Stimulated activated CD4-positive, alpha-beta T cell treated with anti-CD3 and anti-CD28 coated beads, Interleukin-2, amount 100 ng/mL, for 4 hours (primary cell): Measurements from ENCODE around the gene ZNF497.
A peak's percentile ranks its signal among the peaks of the same experiment; 100 is the strongest.
"Not testable (repeated sequence)": the region's sequence is repeated elsewhere in the genome, so short reads cannot be mapped to it uniquely, and the experiment has no call there.

Source experiments
- DNase-seq: peaks from one replicate; pipeline ENCODE4 v3.0.0-alpha.2; 2020; ENCODE audit warnings: low read depth

Gene ZNF497

DNA sequence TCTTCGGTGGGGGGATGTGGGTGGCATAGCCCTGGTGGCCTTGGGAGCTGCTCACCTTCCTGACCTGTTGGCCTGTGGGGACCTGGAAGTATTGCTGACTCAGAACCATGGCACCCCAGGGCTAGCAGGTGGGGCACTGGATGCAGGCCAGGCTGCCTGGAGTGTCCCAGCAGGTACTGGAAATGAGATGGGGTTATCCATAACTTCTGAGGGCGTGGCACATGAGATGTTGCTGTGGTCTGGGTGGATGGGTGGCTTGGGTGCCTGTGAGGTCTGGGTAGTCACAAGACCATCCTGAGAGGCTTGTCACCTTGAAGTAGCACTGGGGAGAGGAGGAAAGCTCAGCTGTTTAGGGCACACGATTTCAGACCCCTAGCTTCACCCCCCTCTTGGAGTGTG is 32.3 kb upstream of the ZNF497 start:
- no peak for DNase-seq

- no peak for DNase-seq
Observed at GRCh38 chr19:58393725-58394033, 31.1 kb upstream of the ZNF497 start.

- no peak for DNase-seq
Observed at GRCh38 chr19:58392945-58393724, 30.6 kb upstream of the ZNF497 start.

DNA sequence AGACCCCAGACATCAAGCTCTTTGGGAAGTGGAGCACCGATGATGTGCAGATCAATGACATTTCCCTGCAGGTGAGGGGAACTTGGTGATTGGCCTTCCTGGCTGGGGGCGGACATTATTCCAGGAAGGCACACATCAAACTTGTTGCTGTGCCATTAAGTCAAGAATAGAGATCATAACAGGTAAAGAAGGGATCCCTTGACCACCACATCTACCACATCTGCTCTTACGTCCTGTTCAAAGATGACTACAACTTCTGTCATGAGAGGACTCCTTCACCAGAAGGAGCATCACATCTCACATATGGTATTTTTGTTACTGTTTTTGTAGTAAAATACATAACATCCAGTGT is 25.6 kb upstream of the ZNF497 start:
- no peak for DNase-seq

DNA sequence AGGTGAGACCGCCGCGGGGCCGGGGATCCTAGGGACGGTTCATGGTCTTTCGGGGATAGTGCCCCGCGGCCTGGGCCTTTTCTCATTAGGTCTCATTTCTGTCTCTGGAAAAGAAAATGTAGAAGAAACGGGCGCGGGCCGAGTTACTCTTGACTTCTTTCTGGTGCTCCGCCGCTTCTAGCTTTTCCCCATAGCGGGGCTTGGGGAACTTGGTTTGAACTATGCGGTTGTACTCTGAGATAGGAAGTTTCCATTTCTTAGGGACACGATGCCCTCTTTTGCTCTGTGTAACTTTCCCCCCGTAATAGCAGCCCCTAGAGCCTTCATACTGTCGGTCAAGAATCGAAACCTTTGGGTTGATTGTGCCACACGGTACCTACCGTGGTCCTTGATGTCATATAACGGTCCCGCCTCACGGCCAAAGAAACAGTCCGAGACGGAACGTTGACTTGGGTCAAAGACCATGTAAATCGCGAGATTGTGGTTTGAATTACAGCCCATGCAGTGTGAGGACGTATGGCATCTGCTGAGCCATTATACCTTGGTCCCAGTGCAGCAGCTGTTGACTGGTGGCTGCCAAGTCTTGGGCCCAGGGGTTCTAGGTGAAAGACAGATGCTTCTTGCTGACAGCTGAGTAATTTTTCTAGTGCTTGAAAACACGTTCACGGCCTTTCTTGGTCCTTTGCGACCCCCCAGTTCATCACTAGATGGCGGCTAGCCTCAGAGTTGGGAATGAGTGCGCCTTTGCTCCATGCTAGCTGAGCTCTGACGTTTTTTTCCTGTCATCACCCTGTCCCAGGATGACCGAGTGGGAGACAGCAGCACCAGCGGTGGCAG is 25.0 kb upstream of the ZNF497 start:
- no peak for DNase-seq

GRCh38 chr19:58386576-58387337 is 24.2 kb upstream of the ZNF497 start, which contains the start of gene RPS5:
TSS of gene RPS5 (plus strand) at chr19:58387269. CDS start at chr19:58388138, 869 bp downstream.
- peak; percentile 94 for DNase-seq

GRCh38 chr19:58385891-58386575 is 23.5 kb upstream of the ZNF497 start:
- no peak for DNase-seq

- no peak for DNase-seq
Observed at GRCh38 chr19:58385313-58385890, 22.9 kb upstream of the ZNF497 start.

GRCh38 chr19:58382997-58383603 is 20.5 kb upstream of the ZNF497 start:
- no peak for DNase-seq

DNA sequence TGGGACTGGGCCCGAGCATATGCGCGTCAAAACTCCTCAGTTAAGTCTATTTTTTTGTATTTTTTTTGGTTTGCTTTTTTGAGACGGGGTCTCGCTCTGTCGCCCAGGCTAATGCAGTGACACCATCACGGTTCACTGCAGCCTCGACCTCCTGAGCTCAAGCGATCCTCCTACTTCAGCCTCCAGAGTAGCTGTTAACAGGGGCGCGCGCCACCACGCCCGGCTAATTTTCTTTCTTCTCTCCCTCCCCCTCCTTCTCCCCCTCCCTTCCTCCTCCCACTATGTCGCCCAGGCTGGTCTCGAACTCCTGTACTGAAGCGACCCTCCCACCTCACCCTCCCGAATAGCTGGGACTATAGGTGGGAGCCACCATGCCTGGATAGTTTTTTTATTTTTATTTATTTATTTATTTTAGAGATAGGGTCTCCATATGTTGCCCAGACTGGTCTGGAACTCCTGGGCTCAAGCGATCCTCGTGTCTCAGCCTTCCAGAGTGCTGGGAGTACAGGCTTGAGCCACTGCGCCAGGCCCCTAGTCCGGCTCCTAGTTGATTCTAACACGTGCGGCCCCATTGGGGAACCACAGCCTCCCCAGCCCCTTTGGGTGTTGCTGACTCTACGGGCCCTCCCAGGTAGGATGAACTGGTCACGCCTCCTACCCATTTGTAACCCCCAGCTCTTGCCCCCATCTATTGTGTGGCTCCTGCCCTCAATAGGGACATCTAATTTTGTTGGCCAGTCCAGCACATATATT is 19.1 kb upstream of the ZNF497 start:
- DNase-seq = no peak

DNA sequence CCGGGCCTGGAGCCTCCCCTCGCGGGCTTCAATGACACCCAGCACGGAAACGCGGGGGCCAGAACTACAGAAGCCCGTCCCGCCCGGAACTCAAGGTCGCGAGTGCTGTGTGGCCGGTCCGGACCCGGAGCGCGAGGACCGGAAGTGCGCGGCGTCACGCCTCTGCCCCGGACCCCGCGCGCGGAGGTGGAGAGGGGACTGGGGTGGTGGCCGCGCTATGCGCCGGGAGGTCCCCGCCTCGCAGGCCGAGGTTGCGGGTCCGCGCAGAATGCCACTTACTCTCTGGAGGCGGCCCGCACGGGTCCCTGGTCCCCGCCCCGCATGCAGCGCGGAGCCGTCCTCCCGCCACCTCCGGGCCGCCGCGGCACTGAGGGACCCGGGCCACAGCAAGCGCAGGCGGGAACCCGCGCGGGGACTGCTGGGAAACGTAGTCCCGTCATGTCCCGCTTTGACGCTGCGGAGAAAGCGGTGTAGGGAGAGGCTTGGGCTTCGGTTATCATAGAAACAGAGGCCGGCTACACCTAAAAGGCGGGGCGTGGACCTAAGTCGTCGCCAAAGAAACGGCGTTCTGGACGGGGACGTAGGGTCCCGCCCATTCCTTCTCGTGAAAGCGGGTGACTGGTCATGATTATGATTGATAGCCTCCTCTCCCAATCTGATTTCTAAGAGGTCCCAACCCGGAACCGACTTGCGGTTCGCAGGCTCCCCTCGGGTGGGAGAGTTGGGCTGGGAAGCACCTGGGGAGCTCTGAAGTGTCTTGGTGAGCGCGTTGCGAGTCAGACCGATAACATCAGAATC is 18.3 kb upstream of the ZNF497 start, which contains the start of gene ZNF837:
ZNF837 (minus strand) TSS at position 369 of the 798 bp plus-strand sequence. CDS start 11,698 bp downstream, outside the sequence.
- peak; percentile 97 for DNase-seq

DNA sequence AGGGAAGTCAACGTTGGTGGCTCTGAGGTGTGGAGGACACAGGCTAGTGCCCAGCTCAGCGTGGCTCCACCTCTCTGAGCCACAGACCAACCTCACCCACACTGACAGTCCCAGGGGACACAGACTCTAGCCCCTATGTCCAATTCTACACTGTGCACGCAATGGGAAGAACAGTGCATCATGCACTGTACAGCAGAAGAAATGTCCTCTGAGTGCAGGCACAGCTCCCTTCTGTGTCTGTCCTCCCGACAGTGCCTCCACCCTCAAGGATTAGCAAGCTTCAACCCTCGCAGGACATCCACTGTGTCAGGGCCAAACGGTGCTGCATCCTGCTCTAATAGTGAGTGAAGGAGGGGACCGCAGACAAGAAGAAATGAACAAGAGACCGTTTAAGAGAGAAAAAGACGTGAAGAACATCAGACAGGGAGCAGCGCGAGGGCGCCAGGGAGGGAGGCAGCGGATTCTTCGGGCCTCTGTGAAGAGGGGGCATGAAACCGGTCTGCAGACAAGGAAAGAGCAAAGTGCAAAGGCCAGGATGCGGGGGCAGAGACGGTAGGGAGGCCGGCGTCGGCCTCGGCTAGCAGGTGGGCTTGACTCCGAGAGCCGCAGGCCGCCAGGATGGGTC is 17.6 kb upstream of the ZNF497 start:
- no peak for DNase-seq

- no peak for DNase-seq
Observed at GRCh38 chr19:58379246-58379645, 16.7 kb upstream of the ZNF497 start.

- DNase-seq = not testable (repeated sequence)
Observed at GRCh38 chr19:58376724-58377123, 14.2 kb upstream of the ZNF497 start.

- no peak for DNase-seq
Observed at GRCh38 chr19:58374200-58374599, 11.6 kb upstream of the ZNF497 start.

- DNase-seq = no peak
Observed at GRCh38 chr19:58372311-58373133, 10.0 kb upstream of the ZNF497 start.

- no peak for DNase-seq
Observed at GRCh38 chr19:58368561-58369360, 6.2 kb upstream of the ZNF497 start.
